ENCODE data around the gene LRRC8D. TPM values are rescaled to one million over a fixed set of nuclear protein-coding genes. Genes with fewer than 3 reads are reported as not detected.

LRRC8D gene
- total and polyA plus RNA-seq, 9 of the 15 experiments (the other 6 are each of a cell fraction or from before 2014, with no cell fraction given): 3.4 to 53.9 (median 15.9) TPM

GRCh38 chr1:89908273-89908671 is 87.4 kb downstream of the LRRC8D start:
- peaks cover 30 to 91% of the 10 kb centered on the region in 2 experiments for H3K4me1 ChIP-seq (replicated peaks in 1 of 2; ENCODE audit: control insufficient read depth in 2 of 2, insufficient read depth in 2 of 2, low read length in 2 of 2)
- POLR2A ChIA-PET: no interaction called here

More at GRCh38 chr1:89908273-89908671, 87.4 kb downstream of the LRRC8D start:
- intact Hi-C loops (cut with micrococcal nuclease) (loop anchor here (2.0 kb wide), 1 partner anchor 21 kb away; no protein-coding TSS in a partner anchor), in situ Hi-C loops (cut with MboI) (no loop called here)
- Histone ChIP-seq H3K36me3 (ENCODE audit: control insufficient read depth, insufficient read depth, low read length) (peaks cover 12% of the 10 kb centered on the region; the same call in 2 of the 3 replicates), H4K20me1 (replicated peaks; ENCODE audit: control insufficient read depth, insufficient read depth, low read length) (no peaks in the 10 kb centered on the region), H3K27me3 (ENCODE audit: control insufficient read depth in 2 of 2, insufficient read depth in 2 of 2, low read length in 2 of 2) (no peaks in the 10 kb centered on the region), H3K4me2 (ENCODE audit: insufficient read depth, low read length) (no peak overlapping the region; the same call in none of the 2 replicates), H3K27ac (ENCODE audit: extremely low read depth, low read depth, low read length) (peak overlapping the region; percentile 85), H3K9ac (ENCODE audit: insufficient read depth in 1 of 2, low read depth in 2 of 2, low read length in 2 of 2) (0 out of 4 replicates have a peak overlapping the region, but pooled peaks of 1 of the 2 experiments have one; percentile 7), H3K9me3 (replicated peaks; ENCODE audit: control insufficient read depth, insufficient read depth, low read depth, low read length) (no peaks in the 10 kb centered on the region), H3K4me3 (no peak overlapping the region), H2AFZ (ENCODE audit: low read depth, low read length) (0 out of 2 replicates have a peak overlapping the region, but pooled peaks have one; percentile 17), H3K9me1 (ENCODE audit: control insufficient read depth, insufficient read depth, low read length) (no peaks in the 10 kb centered on the region), H3K79me2 (ENCODE audit: control insufficient read depth, insufficient read depth, low read length) (peaks cover 91% of the 10 kb centered on the region)
- TF ChIP-seq ETV5 (CRISPR knock-in tag; IDR thresholded peaks at IDR 0.05; ENCODE audit: low read depth) (no peak), PHF21A (IDR thresholded peaks at IDR 0.05; ENCODE audit: borderline replicate concordance, low read depth) (no peak), GTF2E2 (tag; IDR thresholded peaks at IDR 0.05) (0 out of 2 replicates have a peak, but pooled peaks have one; percentile 68)
- TF ChIP-seq, protein P1, sequence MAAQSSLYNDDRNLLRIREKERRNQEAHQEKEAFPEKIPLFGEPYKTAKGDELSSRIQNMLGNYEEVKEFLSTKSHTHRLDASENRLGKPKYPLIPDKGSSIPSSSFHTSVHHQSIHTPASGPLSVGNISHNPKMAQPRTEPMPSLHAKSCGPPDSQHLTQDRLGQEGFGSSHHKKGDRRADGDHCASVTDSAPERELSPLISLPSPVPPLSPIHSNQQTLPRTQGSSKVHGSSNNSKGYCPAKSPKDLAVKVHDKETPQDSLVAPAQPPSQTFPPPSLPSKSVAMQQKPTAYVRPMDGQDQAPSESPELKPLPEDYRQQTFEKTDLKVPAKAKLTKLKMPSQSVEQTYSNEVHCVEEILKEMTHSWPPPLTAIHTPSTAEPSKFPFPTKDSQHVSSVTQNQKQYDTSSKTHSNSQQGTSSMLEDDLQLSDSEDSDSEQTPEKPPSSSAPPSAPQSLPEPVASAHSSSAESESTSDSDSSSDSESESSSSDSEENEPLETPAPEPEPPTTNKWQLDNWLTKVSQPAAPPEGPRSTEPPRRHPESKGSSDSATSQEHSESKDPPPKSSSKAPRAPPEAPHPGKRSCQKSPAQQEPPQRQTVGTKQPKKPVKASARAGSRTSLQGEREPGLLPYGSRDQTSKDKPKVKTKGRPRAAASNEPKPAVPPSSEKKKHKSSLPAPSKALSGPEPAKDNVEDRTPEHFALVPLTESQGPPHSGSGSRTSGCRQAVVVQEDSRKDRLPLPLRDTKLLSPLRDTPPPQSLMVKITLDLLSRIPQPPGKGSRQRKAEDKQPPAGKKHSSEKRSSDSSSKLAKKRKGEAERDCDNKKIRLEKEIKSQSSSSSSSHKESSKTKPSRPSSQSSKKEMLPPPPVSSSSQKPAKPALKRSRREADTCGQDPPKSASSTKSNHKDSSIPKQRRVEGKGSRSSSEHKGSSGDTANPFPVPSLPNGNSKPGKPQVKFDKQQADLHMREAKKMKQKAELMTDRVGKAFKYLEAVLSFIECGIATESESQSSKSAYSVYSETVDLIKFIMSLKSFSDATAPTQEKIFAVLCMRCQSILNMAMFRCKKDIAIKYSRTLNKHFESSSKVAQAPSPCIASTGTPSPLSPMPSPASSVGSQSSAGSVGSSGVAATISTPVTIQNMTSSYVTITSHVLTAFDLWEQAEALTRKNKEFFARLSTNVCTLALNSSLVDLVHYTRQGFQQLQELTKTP (IDR thresholded peaks at IDR 0.05; ENCODE audit: low read depth in 1 of 2, partially characterized antibody in 2 of 2): no peak
- ATAC-seq (no peak), DNase-seq (ENCODE audit: extremely low read depth in 1 of 4, low spot score in 3 of 4) (no peak), FAIRE-seq (peak; percentile 15)
- CTCF ChIA-PET (ENCODE audit: low intra/inter-chr PET ratio): no interaction called here
- BruUV-seq (replicated peaks): no TSS peak
- 88% methylated on average over 2 of the region's 2 CpGs for WGBS (ENCODE audit: insufficient coverage, low coverage, missing lambda C conversion rate)
